ENCODE measurements around the gene SH2D3C. TPM values are rescaled to one million over a fixed set of nuclear protein-coding genes. Genes with fewer than 3 reads are reported as not detected.

Gene SH2D3C
- total RNA-seq, 1 experiment from 2014 or later: 0.79 TPM

DNA sequence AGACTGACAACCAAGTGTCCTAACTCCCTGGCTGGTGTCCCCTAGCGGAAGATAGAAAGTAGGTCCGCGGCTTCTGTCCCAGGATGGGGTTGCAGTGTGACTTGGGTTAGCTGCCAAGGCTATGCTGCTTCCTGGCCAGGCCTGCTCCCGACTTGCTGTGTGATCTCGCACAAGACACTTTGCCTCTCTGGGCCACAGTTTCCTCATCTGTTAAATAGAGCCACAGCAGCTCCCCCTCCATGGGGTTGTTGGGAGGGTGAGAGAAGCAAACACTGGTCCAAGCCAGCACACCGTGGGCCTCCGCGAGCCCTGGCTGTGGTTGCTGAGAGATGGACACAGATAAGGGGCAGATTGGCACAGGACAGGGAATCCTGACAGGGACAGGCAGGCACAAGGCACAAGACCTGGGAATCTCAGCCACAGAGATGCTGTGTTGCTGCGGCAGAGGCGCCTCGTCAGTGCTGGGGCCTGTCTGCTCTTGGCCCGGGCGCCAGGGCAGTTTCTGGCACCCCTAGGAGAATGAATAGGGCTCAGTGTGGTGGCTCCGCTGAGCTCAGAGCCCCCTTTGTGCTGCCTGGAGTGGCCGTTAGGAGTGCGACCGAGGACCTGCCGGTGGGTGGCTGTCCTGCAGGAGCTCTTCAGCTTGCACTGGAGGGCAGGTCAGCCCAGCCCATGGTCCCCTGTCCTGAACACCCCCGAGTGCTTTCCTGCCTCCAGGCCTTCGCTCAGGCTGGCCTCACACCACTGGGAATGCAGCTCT lies 1.8 kb upstream of the SH2D3C start:
- Histone ChIP-seq H2AFZ (no peak overlapping the region), H4K20me1 (ENCODE audit: insufficient read depth) (no peaks in the 10 kb centered on the region), H3K4me3 (no peak overlapping the region), H3K36me3 (ENCODE audit: low read depth) (no peaks in the 10 kb centered on the region), H3K27me3 (ENCODE audit: insufficient read depth, low read depth) (no peaks in the 10 kb centered on the region), H3K9me3 (ENCODE audit: insufficient read depth, low read depth) (no peaks in the 10 kb centered on the region), H3K4me1 (replicated peaks; ENCODE audit: insufficient read depth) (no peaks in the 10 kb centered on the region), H3K79me2 (ENCODE audit: low read depth) (no peaks in the 10 kb centered on the region), H3K27ac (no peak overlapping the region), H3F3A (ENCODE audit: insufficient read depth, low read depth) (peaks cover 15% of the 10 kb centered on the region; the same call in 1 of the 2 replicates), H3K9me2 (ENCODE audit: insufficient read depth) (no peaks in the 10 kb centered on the region), H3K4me2 (no peak overlapping the region)
- no TSS peak for BruUV-seq (replicated peaks)
- intact Hi-C loops (cut with micrococcal nuclease; ENCODE audit: unreplicated experiment): no loop called here
- no peak for TF ChIP-seq EZH2 (IDR thresholded peaks at IDR 0.05; ENCODE audit: low read depth)
- TF ChIP-seq, protein P1, sequence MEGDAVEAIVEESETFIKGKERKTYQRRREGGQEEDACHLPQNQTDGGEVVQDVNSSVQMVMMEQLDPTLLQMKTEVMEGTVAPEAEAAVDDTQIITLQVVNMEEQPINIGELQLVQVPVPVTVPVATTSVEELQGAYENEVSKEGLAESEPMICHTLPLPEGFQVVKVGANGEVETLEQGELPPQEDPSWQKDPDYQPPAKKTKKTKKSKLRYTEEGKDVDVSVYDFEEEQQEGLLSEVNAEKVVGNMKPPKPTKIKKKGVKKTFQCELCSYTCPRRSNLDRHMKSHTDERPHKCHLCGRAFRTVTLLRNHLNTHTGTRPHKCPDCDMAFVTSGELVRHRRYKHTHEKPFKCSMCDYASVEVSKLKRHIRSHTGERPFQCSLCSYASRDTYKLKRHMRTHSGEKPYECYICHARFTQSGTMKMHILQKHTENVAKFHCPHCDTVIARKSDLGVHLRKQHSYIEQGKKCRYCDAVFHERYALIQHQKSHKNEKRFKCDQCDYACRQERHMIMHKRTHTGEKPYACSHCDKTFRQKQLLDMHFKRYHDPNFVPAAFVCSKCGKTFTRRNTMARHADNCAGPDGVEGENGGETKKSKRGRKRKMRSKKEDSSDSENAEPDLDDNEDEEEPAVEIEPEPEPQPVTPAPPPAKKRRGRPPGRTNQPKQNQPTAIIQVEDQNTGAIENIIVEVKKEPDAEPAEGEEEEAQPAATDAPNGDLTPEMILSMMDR (conservative IDR thresholded peaks at IDR 0.05): no peak
- no peak for DNase-seq
- ChIA-PET POLR2A (ENCODE audit: unreplicated experiment) (no interaction called here), CTCF (interaction anchor here (0.7 kb wide), 1 partner anchor 25 kb away, joined by 6 read pairs; no protein-coding TSS in a partner anchor)

DNA sequence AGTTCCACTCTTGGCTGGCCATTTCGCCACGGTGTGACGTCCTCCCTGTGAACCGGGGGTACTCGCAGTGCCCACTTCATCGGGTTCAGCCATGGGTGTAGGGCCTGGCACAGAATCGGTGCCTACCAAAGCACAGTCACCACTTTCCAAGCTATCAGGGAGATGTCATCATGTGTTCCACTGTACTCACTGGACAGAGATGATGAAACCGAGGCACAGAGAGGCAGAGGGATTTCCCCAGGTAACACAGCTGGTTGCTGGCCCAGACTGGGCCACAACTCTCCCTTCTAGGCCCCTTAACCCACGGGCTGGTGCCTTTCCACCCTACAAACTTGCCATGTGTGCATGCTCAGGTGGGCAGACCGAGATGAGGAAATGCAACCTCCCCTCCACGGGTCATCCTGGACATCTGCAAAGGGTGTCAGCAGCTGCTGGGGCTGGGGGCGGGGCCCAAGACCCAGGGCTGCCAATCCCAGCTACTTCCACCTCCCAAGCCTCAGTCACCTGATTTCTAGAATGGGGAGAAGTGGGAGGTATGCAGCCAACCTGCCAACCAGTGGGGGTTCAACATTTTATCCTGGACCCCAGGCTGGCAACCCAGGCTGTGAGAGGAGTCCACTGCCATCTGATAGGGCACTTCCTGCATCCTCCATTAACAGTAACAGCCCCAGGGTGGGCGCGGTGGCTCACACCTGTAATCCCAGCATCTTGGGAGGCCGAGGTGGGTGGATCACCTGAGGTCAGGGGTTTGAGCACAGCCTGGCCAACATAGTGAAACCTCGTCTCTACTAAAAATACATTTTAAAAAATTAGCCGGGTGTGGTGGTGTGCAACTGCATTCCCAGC lies 893 bp upstream of the SH2D3C start:
- Histone ChIP-seq H2AFZ (no peak overlapping the region), H3K4me2 (no peak overlapping the region), H3K9me2 (ENCODE audit: insufficient read depth) (no peaks in the 10 kb centered on the region), H3K79me2 (ENCODE audit: low read depth) (no peaks in the 10 kb centered on the region), H3K9me3 (ENCODE audit: insufficient read depth, low read depth) (no peaks in the 10 kb centered on the region), H3K27ac (no peak overlapping the region), H4K20me1 (ENCODE audit: insufficient read depth) (no peaks in the 10 kb centered on the region), H3F3A (ENCODE audit: insufficient read depth, low read depth) (peaks cover 15% of the 10 kb centered on the region; the same call in 1 of the 2 replicates), H3K36me3 (ENCODE audit: low read depth) (no peaks in the 10 kb centered on the region), H3K4me3 (no peak overlapping the region), H3K27me3 (ENCODE audit: insufficient read depth, low read depth) (peaks cover 8% of the 10 kb centered on the region; the same call in 1 of the 2 replicates), H3K4me1 (replicated peaks; ENCODE audit: insufficient read depth) (no peaks in the 10 kb centered on the region)
- DNase-seq: no peak
- ChIA-PET POLR2A (ENCODE audit: unreplicated experiment) (no interaction called here), CTCF (interaction anchor here (1.1 kb wide), 1 partner anchor 44 kb away, joined by 3 read pairs; the partner anchor contains the start of gene TOR2A)
- intact Hi-C loops (cut with micrococcal nuclease; ENCODE audit: unreplicated experiment): no loop called here
- no peak for TF ChIP-seq EZH2 (IDR thresholded peaks at IDR 0.05; ENCODE audit: low read depth)
- TF ChIP-seq, protein P1 (conservative IDR thresholded peaks at IDR 0.05): no peak
- BruUV-seq (replicated peaks): no TSS peak

DNA sequence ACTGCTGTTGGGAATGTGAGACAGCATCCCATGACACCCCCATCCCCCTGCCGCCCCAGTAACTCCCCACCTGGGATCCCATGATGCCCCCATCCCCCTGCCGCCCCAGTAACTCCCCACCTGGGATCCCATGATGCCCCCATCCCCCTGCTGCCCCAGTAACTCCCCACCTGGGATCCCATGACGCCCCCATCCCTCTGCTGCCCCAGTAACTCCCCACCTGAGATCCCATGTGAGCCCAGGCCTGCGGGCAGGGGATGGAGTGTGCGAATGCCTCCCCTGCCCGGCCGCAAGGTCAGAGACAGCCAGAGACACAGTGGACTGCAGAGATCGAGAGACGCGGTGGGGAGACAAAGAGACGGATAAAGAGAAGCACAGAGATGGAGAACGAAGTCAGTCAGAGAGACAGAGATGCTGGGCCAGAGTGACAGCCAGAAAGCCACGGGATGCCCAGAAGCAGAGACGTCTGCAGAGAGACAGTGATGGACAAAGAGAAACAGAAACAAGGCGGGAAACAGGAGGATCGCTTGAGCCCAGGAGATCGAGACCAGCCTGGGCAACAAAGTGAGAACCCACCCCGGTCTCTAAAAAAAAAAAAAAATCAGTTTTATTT lies 992 bp downstream of the SH2D3C start:
- H3K36me3 ChIP-seq (ENCODE audit: low read depth): no peaks in the 10 kb centered on the region
- CTCF ChIA-PET: no interaction called here
- no peaks in the 10 kb centered on the region for H3K9me2 ChIP-seq (ENCODE audit: insufficient read depth)
- intact Hi-C loops (cut with micrococcal nuclease; ENCODE audit: unreplicated experiment): no loop called here
- DNase-seq: no peak
- no peak overlapping the region for H3K4me2 ChIP-seq
- H2AFZ ChIP-seq: no peak overlapping the region
- H3K4me3 ChIP-seq: no peak overlapping the region
- H3F3A ChIP-seq (ENCODE audit: insufficient read depth, low read depth): peaks cover 14% of the 10 kb centered on the region; the same call in 1 of the 2 replicates
- POLR2A ChIA-PET (ENCODE audit: unreplicated experiment): no interaction called here
- no peaks in the 10 kb centered on the region for H4K20me1 ChIP-seq (ENCODE audit: insufficient read depth)
- no peak overlapping the region for H3K27ac ChIP-seq
- H3K9me3 ChIP-seq (ENCODE audit: insufficient read depth, low read depth): no peaks in the 10 kb centered on the region
- H3K27me3 ChIP-seq (ENCODE audit: insufficient read depth, low read depth): peaks cover 8% of the 10 kb centered on the region; the same call in 1 of the 2 replicates
- no peaks in the 10 kb centered on the region for H3K79me2 ChIP-seq (ENCODE audit: low read depth)
- TF ChIP-seq, protein P1 (conservative IDR thresholded peaks at IDR 0.05): no peak
- TF ChIP-seq EZH2 (IDR thresholded peaks at IDR 0.05; ENCODE audit: low read depth): no peak
- no peaks in the 10 kb centered on the region for H3K4me1 ChIP-seq (replicated peaks; ENCODE audit: insufficient read depth)
- BruUV-seq (replicated peaks): no TSS peak
